PC-9 (cell line): Measurements from ENCODE around the gene DDX6. TPM values are rescaled to one million over a fixed set of nuclear protein-coding genes. Genes with fewer than 3 reads are reported as not detected.

Experiments used
- Bru-seq: library from RNA; stranded (reverse); fragments of 400-500 nt; gene quantifications from one replicate; lab custom pipeline; 2021; lab: Mats Ljungman, UMichigan
- BruChase-seq, 2 experiments: library from RNA; stranded (reverse); fragments of 400-500 nt; gene quantifications; one replicate each; lab custom pipeline; 2021; lab: Mats Ljungman, UMichigan
- BruUV-seq: library from RNA; stranded (reverse); fragments of 400-500 nt; replicated peaks from 2 replicates; lab custom pipeline; 2021; lab: Mats Ljungman, UMichigan
- CTCF ChIA-PET: fragments of 300-600 bp; sonication (Branson Sonifier 250); formaldehyde crosslinking; loops from one replicate; lab custom pipeline; 2022; ENCODE audit warnings: antibody characterized with exemption; lab: Charles Lee
- POLR2A ChIA-PET: fragments of 300-600 bp; sonication (Branson Sonifier 250); formaldehyde crosslinking; loops from one replicate; lab custom pipeline; 2022; ENCODE audit warnings: antibody characterized with exemption; ENCODE audit not compliant: unreplicated experiment; lab: Charles Lee
- DNase-seq, 2 experiments: peaks; one replicate each; pipeline versions ENCODE4 v3.0.0 to v3.0.0-alpha.2; 2015 to 2022; ENCODE audit warnings: mixed read lengths in 1 of 2
- H2AFZ ChIP-seq: fragments of 200-600 bp; sonication (generic); 2 replicates; pipeline ENCODE4 v1.8.1; 2017; ENCODE audit warnings: antibody characterized with exemption
- H3F3A ChIP-seq: fragments of 200-600 bp; sonication (generic); 2 replicates; pipeline ENCODE4 v1.8.1; 2017; ENCODE audit warnings: antibody characterized with exemption, mild to moderate bottlenecking, low read depth; ENCODE audit not compliant: insufficient read depth
- H3K27ac ChIP-seq: fragments of 200-600 bp; sonication (generic); 2 replicates; pipeline ENCODE4 v1.6.1; 2016; ENCODE audit warnings: mixed run types
- H3K27me3 ChIP-seq: fragments of 200-600 bp; sonication (generic); 2 replicates; pipeline ENCODE4 v1.6.1; 2016; ENCODE audit warnings: low read depth, mixed run types; ENCODE audit not compliant: insufficient read depth
- H3K36me3 ChIP-seq: fragments of 200-600 bp; sonication (generic); 2 replicates; pipeline ENCODE4 v1.6.1; 2016; ENCODE audit warnings: low read depth, mixed run types
- H3K4me1 ChIP-seq: fragments of 200-600 bp; sonication (generic); replicated peaks from 2 replicates; pipeline ENCODE4 v1.6.1; 2016; ENCODE audit warnings: mixed run types; ENCODE audit not compliant: insufficient read depth
- H3K4me2 ChIP-seq: fragments of 200-600 bp; sonication (generic); 2 replicates; pipeline ENCODE4 v1.6.1; 2017; ENCODE audit warnings: mixed run types
- H3K4me3 ChIP-seq: fragments of 200-600 bp; sonication (generic); 2 replicates; pipeline ENCODE4 v1.6.1; 2016; ENCODE audit warnings: mixed run types
- H3K79me2 ChIP-seq: fragments of 200-600 bp; sonication (generic); 2 replicates; pipeline ENCODE4 v1.6.1; 2017; ENCODE audit warnings: low read depth, mixed run types
- H3K9me2 ChIP-seq: fragments of 200-600 bp; sonication (generic); 2 replicates; pipeline ENCODE4 v1.8.1; 2017; ENCODE audit warnings: mild to moderate bottlenecking; ENCODE audit not compliant: insufficient read depth
- H3K9me3 ChIP-seq: fragments of 200-600 bp; sonication (generic); 2 replicates; pipeline ENCODE4 v1.8.1; 2016; ENCODE audit warnings: low read depth; ENCODE audit not compliant: insufficient read depth
- H4K20me1 ChIP-seq: fragments of 200-600 bp; sonication (generic); 2 replicates; pipeline ENCODE4 v1.8.1; 2017; ENCODE audit not compliant: insufficient read depth
- CTCF ChIP-seq: fragments of 200-600 bp; sonication (generic); conservative IDR thresholded peaks from 2 replicates; pipeline ENCODE4 v1.6.1; 2017; ENCODE audit warnings: mixed run types, antibody characterized with exemption, mild to moderate bottlenecking, moderate library complexity
- EZH2 ChIP-seq: fragments of 200-600 bp; sonication (generic); IDR thresholded peaks from 2 replicates; pipeline ENCODE4 v1.8.0; 2017; ENCODE audit warnings: antibody characterized with exemption, low read depth
- intact Hi-C: fragments of 100-400 bp; cut with micrococcal nuclease; formaldehyde crosslinking; loops from one replicate; pipeline ENCODE4 v1.10.0; 2022; ENCODE audit not compliant: unreplicated experiment
- long read RNA-seq: library from polyadenylated mRNA; stranded (forward); transcript quantifications from one replicate; pipeline ENCODE4 v2.0.0, GENCODE V29; 2022
- total RNA-seq: library from RNA; stranded (reverse); gene quantifications from 2 replicates; pipeline ENCODE4 v1.2.3, GENCODE V29; 2021

The DDX6 gene
- total RNA-seq, result 73.1 and 84.4 TPM in 2 replicates
- percentile 94 among the genes with signal in this experiment for Bru-seq, nascent RNA
- percentile 96 among the genes with signal in this experiment for BruChase-seq, experiment 1, labeled RNA remaining after a 2-hour chase
- percentile 96 among the genes with signal in this experiment for BruChase-seq, experiment 2, labeled RNA remaining after a 6-hour chase
- long read RNA-seq, full-length matches to known transcripts, result 3 of 21 reads
- long read RNA-seq, partial matches to known transcripts, result 4 of 21 reads
- long read RNA-seq, other reads (novel, unspliced or antisense), result 14 of 21 reads

- Histone ChIP-seq H2AFZ (peak within 1 kb of the TSS; percentile 100), H3K9me3 (no peaks in the 10 kb centered on the region), H3K4me1 (peaks cover 20% of the 10 kb centered on the region), H3K4me2 (peak within 1 kb of the TSS; percentile 97), H3K36me3 (0 out of 2 replicates have a peak, but pooled peaks cover under 1% of the 10 kb centered on the region), H3K27me3 (no peaks in the 10 kb centered on the region), H4K20me1 (peaks cover 36% of the 10 kb centered on the region), H3K9me2 (no peaks in the 10 kb centered on the region), H3K27ac (peak within 1 kb of the TSS; percentile 85), H3K4me3 (peak within 1 kb of the TSS; percentile 98), H3K79me2 (peaks cover 44% of the 10 kb centered on the region), H3F3A (peaks cover 23% of the 10 kb centered on the region; the same call in 1 of the 2 replicates)
- BruUV-seq, result TSS peak; percentile 74
- ChIA-PET CTCF (interaction anchor here (0.5 to 1.0 kb wide), 4 partner anchors 31 to 415 kb away, joined by 3 to 7 read pairs (median 6); partner anchors contain the start of gene CBL), POLR2A (interaction anchor here (0.5 to 1.3 kb wide), 5 partner anchors 29 to 208 kb away, joined by 3 to 22 read pairs (median 4); no protein-coding TSS in a partner anchor)
- peak; percentile 53 for TF ChIP-seq CTCF
- no peak for TF ChIP-seq EZH2
- peak; percentile 73 to 85 for DNase-seq
- intact Hi-C loops, result loop anchor here (2.0 kb wide), 2 partner anchors 115 to 137 kb away; no protein-coding TSS in a partner anchor
Measured at GRCh38 chr11:118791111-118791960, at the start of gene DDX6. TSS of gene DDX6 (minus strand) at chr11:118791164. CDS start at chr11:118786251, 4,913 bp downstream.

- no peak for TF ChIP-seq EZH2
- TF ChIP-seq CTCF, result no peak
- Histone ChIP-seq H3K9me3 (no peaks in the 10 kb centered on the region), H3K4me1 (no peaks in the 10 kb centered on the region), H3K4me3 (no peak overlapping the region), H3K27ac (no peak overlapping the region), H2AFZ (no peak overlapping the region), H3K27me3 (no peaks in the 10 kb centered on the region), H3K36me3 (no peaks in the 10 kb centered on the region), H3K79me2 (no peaks in the 10 kb centered on the region), H3K9me2 (no peaks in the 10 kb centered on the region), H4K20me1 (no peaks in the 10 kb centered on the region), H3K4me2 (no peak overlapping the region), H3F3A (0 out of 2 replicates have a peak, but pooled peaks cover 1% of the 10 kb centered on the region)
- POLR2A ChIA-PET, result no interaction called here
- no peak for DNase-seq
- CTCF ChIA-PET, result interaction anchor here (0.6 kb wide), 1 partner anchor 96 kb away, joined by 3 read pairs; no protein-coding TSS in a partner anchor
- intact Hi-C loops, result no loop called here
- BruUV-seq, result no TSS peak
Measured at GRCh38 chr11:118838905-118839553, 48.1 kb upstream of the DDX6 start.

- no peaks in the 10 kb centered on the region for H3K9me3 ChIP-seq
- intact Hi-C loops, result no loop called here
- H3F3A ChIP-seq, result no peaks in the 10 kb centered on the region
- H3K4me1 ChIP-seq, result no peaks in the 10 kb centered on the region
- TF ChIP-seq CTCF (no peak), EZH2 (no peak)
- H3K27me3 ChIP-seq, result no peaks in the 10 kb centered on the region
- no TSS peak for BruUV-seq
- ChIA-PET POLR2A (no interaction called here), CTCF (no interaction called here)
- no peaks in the 10 kb centered on the region for H3K36me3 ChIP-seq
- H3K4me2 ChIP-seq, result no peak overlapping the region
- no peaks in the 10 kb centered on the region for H3K9me2 ChIP-seq
- DNase-seq, result no peak
- H3K27ac ChIP-seq, result no peak overlapping the region
- H2AFZ ChIP-seq, result no peak overlapping the region
- no peaks in the 10 kb centered on the region for H4K20me1 ChIP-seq
- no peak overlapping the region for H3K4me3 ChIP-seq
- no peaks in the 10 kb centered on the region for H3K79me2 ChIP-seq
Measured at GRCh38 chr11:118837868-118838267, 46.9 kb upstream of the DDX6 start.
